Nephron (organoid): ENCODE data around the gene PDILT.

Source experiments
- H3K27ac Mint-ChIP-seq, 3 experiments: 2 replicates each; pipeline ENCODE4 v1.8.0; 2020; ENCODE audit warnings: mixed read lengths in 3 of 3, mild to moderate bottlenecking in 2 of 3, moderate library complexity in 1 of 3
- H3K27me3 Mint-ChIP-seq: 2 replicates; pipeline ENCODE4 v1.8.0; 2021; ENCODE audit warnings: low read depth, mild to moderate bottlenecking, moderate library complexity, mixed read lengths
- H3K36me3 Mint-ChIP-seq: 2 replicates; pipeline ENCODE4 v1.8.0; 2020; ENCODE audit warnings: low read depth, mixed read lengths
- H3K4me1 Mint-ChIP-seq: 2 replicates; pipeline ENCODE4 v1.8.0; 2020; ENCODE audit warnings: mixed read lengths
- H3K4me3 Mint-ChIP-seq, 3 experiments: 2 replicates each; pipeline ENCODE4 v1.8.0; 2020; ENCODE audit warnings: mild to moderate bottlenecking in 3 of 3, mixed read lengths in 3 of 3, moderate library complexity in 2 of 3
- H3K9me3 Mint-ChIP-seq: 2 replicates; pipeline ENCODE4 v1.8.0; 2020; ENCODE audit warnings: mixed read lengths
- CTCF ChIP-seq, 3 experiments: fragments of 200-600 bp; sonication (generic); IDR thresholded peaks; one replicate each; pipeline ENCODE4 v1.5.0; 2021; ENCODE audit warnings: antibody characterized with exemption in 3 of 3; ENCODE audit not compliant: unreplicated experiment in 3 of 3

The PDILT gene

GRCh38 chr16:20383106-20384029 lies 21.2 kb downstream of the PDILT start:
- Mint-ChIP-seq H3K27me3 (peaks cover 15% of the 10 kb centered on the region), H3K9me3 (no peaks in the 10 kb centered on the region), H3K36me3 (no peaks in the 10 kb centered on the region), H3K27ac (no peak overlapping the region), H3K4me3 (no peak overlapping the region), H3K4me1 (no peaks in the 10 kb centered on the region)
- TF ChIP-seq CTCF (IDR thresholded peaks at IDR 0.05; ENCODE audit: unreplicated experiment in 3 of 3) = peak; percentile 83 to 89 (median 84)

- no peaks in the 10 kb centered on the region for H3K4me1 Mint-ChIP-seq
- H3K9me3 Mint-ChIP-seq = no peaks in the 10 kb centered on the region
- H3K36me3 Mint-ChIP-seq = no peaks in the 10 kb centered on the region
- H3K27me3 Mint-ChIP-seq = peaks cover 11% of the 10 kb centered on the region
- H3K4me3 Mint-ChIP-seq = no peak overlapping the region
- H3K27ac Mint-ChIP-seq = no peak overlapping the region
- no peak for TF ChIP-seq CTCF (IDR thresholded peaks at IDR 0.05; ENCODE audit: unreplicated experiment in 3 of 3)
Observed at GRCh38 chr16:20382202-20382948, 22.2 kb downstream of the PDILT start.

- no peaks in the 10 kb centered on the region for H3K36me3 Mint-ChIP-seq
- TF ChIP-seq CTCF (IDR thresholded peaks at IDR 0.05; ENCODE audit: unreplicated experiment in 3 of 3) = no peak
- H3K4me1 Mint-ChIP-seq = no peaks in the 10 kb centered on the region
- H3K4me3 Mint-ChIP-seq = no peak overlapping the region
- H3K27ac Mint-ChIP-seq = peak overlapping the region in 1 of 3 experiments; percentile 91
- no peaks in the 10 kb centered on the region for H3K9me3 Mint-ChIP-seq
- peaks cover 6% of the 10 kb centered on the region for H3K27me3 Mint-ChIP-seq
Observed at GRCh38 chr16:20380782-20381181, 23.8 kb downstream of the PDILT start.

- no peaks in the 10 kb centered on the region for H3K9me3 Mint-ChIP-seq
- H3K27ac Mint-ChIP-seq = no peak overlapping the region
- no peak for TF ChIP-seq CTCF (IDR thresholded peaks at IDR 0.05; ENCODE audit: unreplicated experiment in 3 of 3)
- H3K36me3 Mint-ChIP-seq = no peaks in the 10 kb centered on the region
- H3K27me3 Mint-ChIP-seq = peaks cover 9% of the 10 kb centered on the region
- H3K4me3 Mint-ChIP-seq = no peak overlapping the region
- H3K4me1 Mint-ChIP-seq = no peaks in the 10 kb centered on the region
Observed at GRCh38 chr16:20377181-20377580, 27.4 kb downstream of the PDILT start.

- H3K9me3 Mint-ChIP-seq = no peaks in the 10 kb centered on the region
- H3K4me3 Mint-ChIP-seq = no peak overlapping the region
- no peak for TF ChIP-seq CTCF (IDR thresholded peaks at IDR 0.05; ENCODE audit: unreplicated experiment in 3 of 3)
- H3K4me1 Mint-ChIP-seq = no peaks in the 10 kb centered on the region
- no peak overlapping the region for H3K27ac Mint-ChIP-seq
- H3K36me3 Mint-ChIP-seq = no peaks in the 10 kb centered on the region
- H3K27me3 Mint-ChIP-seq = peaks cover 20% of the 10 kb centered on the region
Observed at GRCh38 chr16:20372701-20373100, 31.8 kb downstream of the PDILT start.
